Calu3 (cell line): ENCODE results near the gene KRT24. TPM values are rescaled to one million over a fixed set of nuclear protein-coding genes. Genes with fewer than 3 reads are reported as not detected.

ENCODE experiments used
- BruUV-seq: library from RNA; stranded (reverse); fragments of 400-500 nt; replicated peaks from 2 replicates; lab custom pipeline; 2021; lab: Mats Ljungman, UMichigan
- CTCF ChIA-PET: fragments of 300-600 bp; sonication (Branson Sonifier 250); formaldehyde crosslinking; loops from one replicate; lab custom pipeline; 2022; ENCODE audit warnings: antibody characterized with exemption; lab: Charles Lee
- DNase-seq: peaks from one replicate; pipeline ENCODE4 v3.0.0; 2022
- H3K27ac Mint-ChIP-seq: one replicate; pipeline ENCODE4 v1.8.0; 2022; ENCODE audit warnings: mixed read lengths; ENCODE audit not compliant: unreplicated experiment
- H3K27me3 Mint-ChIP-seq: one replicate; pipeline ENCODE4 v1.8.0; 2022; ENCODE audit warnings: mixed read lengths; ENCODE audit not compliant: unreplicated experiment
- H3K36me3 Mint-ChIP-seq: one replicate; pipeline ENCODE4 v1.8.0; 2022; ENCODE audit warnings: mild to moderate bottlenecking, moderate library complexity, mixed read lengths; ENCODE audit not compliant: insufficient read depth, unreplicated experiment
- H3K4me1 Mint-ChIP-seq: one replicate; pipeline ENCODE4 v1.8.0; 2022; ENCODE audit warnings: mild to moderate bottlenecking, low read depth, mixed read lengths; ENCODE audit not compliant: unreplicated experiment
- H3K4me3 Mint-ChIP-seq: one replicate; pipeline ENCODE4 v1.8.0; 2022; ENCODE audit warnings: mild to moderate bottlenecking, low read depth, moderate library complexity, mixed read lengths; ENCODE audit not compliant: unreplicated experiment
- H3K9me3 Mint-ChIP-seq: one replicate; pipeline ENCODE4 v1.8.0; 2022; ENCODE audit warnings: low read depth, mixed read lengths; ENCODE audit not compliant: unreplicated experiment
- CTCF ChIP-seq: fragments of 200-600 bp; IDR thresholded peaks from one replicate; pipeline ENCODE4 v1.8.0; 2022; ENCODE audit warnings: antibody characterized with exemption; ENCODE audit not compliant: unreplicated experiment
- intact Hi-C: fragments of 100-400 bp; cut with micrococcal nuclease; formaldehyde crosslinking; loops from one replicate; pipeline ENCODE4 v1.10.0; 2022; ENCODE audit not compliant: unreplicated experiment
- total RNA-seq: library from RNA; stranded (reverse); gene quantifications from 2 replicates; pipeline ENCODE4 v1.2.3, GENCODE V29; 2022

Gene KRT24
- total RNA-seq, 1 experiment from 2014 or later = 2.0 TPM

GRCh38 chr17:40666331-40666730 is 37.2 kb downstream of the KRT24 start:
- Mint-ChIP-seq H3K4me3 (no peak overlapping the region), H3K9me3 (no peaks in the 10 kb centered on the region), H3K27me3 (peaks cover 87% of the 10 kb centered on the region), H3K27ac (no peak overlapping the region), H3K4me1 (peaks cover 19% of the 10 kb centered on the region), H3K36me3 (no peaks in the 10 kb centered on the region)
- intact Hi-C loops = no loop called here
- CTCF ChIA-PET = interaction anchor here (0.5 to 7.1 kb wide), 30 partner anchors 11 to 607 kb away, joined by 3 to 55 read pairs (median 5); partner anchors contain the start of gene SMARCE1
- DNase-seq = no peak
- no TSS peak for BruUV-seq
- no peak for TF ChIP-seq CTCF

DNA sequence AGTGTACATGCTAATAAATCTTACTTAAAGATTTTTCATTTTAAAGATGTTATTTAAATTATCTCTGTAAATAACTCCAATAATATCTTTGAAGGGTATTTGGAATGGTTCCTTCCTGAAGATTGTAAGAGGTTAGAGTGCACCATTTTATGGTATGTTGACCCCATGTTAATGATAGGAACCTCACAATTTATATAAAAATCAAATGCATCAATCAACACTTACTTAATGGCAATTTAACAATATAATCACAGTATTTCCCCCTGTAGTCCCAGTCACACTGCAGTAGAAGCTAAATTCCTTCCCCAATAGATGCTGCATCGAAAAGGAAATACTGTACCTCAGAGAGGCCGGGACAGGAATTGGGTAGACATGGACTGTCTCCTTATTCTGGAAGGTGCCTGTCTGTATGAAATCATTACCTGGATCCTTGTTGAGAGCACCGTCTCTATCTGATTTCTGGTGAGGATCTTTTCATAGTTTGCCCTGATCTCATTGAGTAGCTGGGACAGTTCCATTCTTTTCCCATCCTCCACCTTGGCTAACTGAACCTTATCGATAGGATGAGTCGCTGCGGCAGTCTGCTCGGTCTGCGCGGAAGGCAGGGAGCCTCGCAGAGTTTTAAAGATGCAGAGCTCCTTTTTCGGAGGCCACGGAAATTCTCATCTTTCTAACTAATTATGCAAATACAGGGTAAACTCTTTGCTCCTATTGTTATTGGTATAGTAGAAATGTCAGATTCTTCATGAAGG is 38.8 kb downstream of the KRT24 start, which contains the start of gene KRT222:
TSS of gene KRT222 (minus strand) at position 596 of the 752 bp plus-strand sequence. CDS start at position 518, 78 bp downstream.
- DNase-seq = no peak
- CTCF ChIA-PET = interaction anchor here (0.6 to 7.1 kb wide), 29 partner anchors 8 to 891 kb away, joined by 3 to 55 read pairs (median 4); partner anchors contain the start of gene SMARCE1
- Mint-ChIP-seq H3K9me3 (no peaks in the 10 kb centered on the region), H3K4me3 (peak within 1 kb of the TSS; percentile 46), H3K27me3 (peaks cover 86% of the 10 kb centered on the region), H3K36me3 (no peaks in the 10 kb centered on the region), H3K27ac (no peak within 1 kb of the TSS), H3K4me1 (peaks cover 19% of the 10 kb centered on the region)
- intact Hi-C loops = loop anchor here (1.0 kb wide), 1 partner anchor 16 kb away; no protein-coding TSS in a partner anchor
- BruUV-seq = no TSS peak
- no peak for TF ChIP-seq CTCF

DNA sequence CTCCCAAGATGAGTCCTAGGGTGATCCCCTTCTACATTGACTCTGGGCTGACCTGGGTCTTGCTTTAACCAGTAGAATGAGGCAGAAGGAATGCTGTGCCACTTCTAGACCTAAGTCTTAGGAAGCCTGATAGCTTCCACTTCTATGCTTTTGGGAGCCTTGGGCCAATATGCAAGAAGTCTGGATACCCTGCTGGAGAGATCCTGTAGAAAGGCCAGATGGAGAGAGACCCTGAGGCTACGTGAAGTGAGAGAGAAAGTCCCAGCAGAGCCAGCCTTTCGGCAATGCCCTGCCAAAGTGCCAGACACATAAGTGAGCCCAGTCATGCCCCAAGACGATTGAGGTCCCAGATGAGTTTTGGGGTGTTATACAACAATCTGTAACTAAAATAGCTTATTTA is 40.3 kb downstream of the KRT24 start:
- H3K27me3 Mint-ChIP-seq = peaks cover 86% of the 10 kb centered on the region
- CTCF ChIA-PET = interaction anchor here (0.6 to 7.1 kb wide), 17 partner anchors 9 to 1161 kb away, joined by 3 to 55 read pairs (median 4); partner anchors contain the start of gene SMARCE1
- H3K4me3 Mint-ChIP-seq = no peak overlapping the region

GRCh38 chr17:40659911-40660310 is 43.6 kb downstream of the KRT24 start:
- intact Hi-C loops = no loop called here
- H3K27ac Mint-ChIP-seq = no peak overlapping the region
- CTCF ChIA-PET = interaction anchor here (0.7 to 2.9 kb wide), 20 partner anchors 8 to 1025 kb away, joined by 3 to 43 read pairs (median 4); partner anchors contain the start of gene SMARCE1
- no peak overlapping the region for H3K4me3 Mint-ChIP-seq
- no peaks in the 10 kb centered on the region for H3K36me3 Mint-ChIP-seq
- H3K9me3 Mint-ChIP-seq = no peaks in the 10 kb centered on the region
- no peak for TF ChIP-seq CTCF
- H3K27me3 Mint-ChIP-seq = peaks cover 75% of the 10 kb centered on the region
- no TSS peak for BruUV-seq
- DNase-seq = no peak
- H3K4me1 Mint-ChIP-seq = peaks cover 4% of the 10 kb centered on the region

More for the DNA sequence above, 40.3 kb downstream of the KRT24 start:
- peaks cover 19% of the 10 kb centered on the region for H3K4me1 Mint-ChIP-seq
- H3K36me3 Mint-ChIP-seq = no peaks in the 10 kb centered on the region
- intact Hi-C loops = no loop called here
- DNase-seq = no peak
- BruUV-seq = no TSS peak
- TF ChIP-seq CTCF = no peak
- H3K9me3 Mint-ChIP-seq = no peaks in the 10 kb centered on the region
- no peak overlapping the region for H3K27ac Mint-ChIP-seq
